Left ventricle myocardium superior (tissue), 1 donor: ENCODE data around the gene LMTK2. TPM values are rescaled to one million over a fixed set of nuclear protein-coding genes. Genes with fewer than 3 reads are reported as not detected.
A peak's percentile ranks its signal among the peaks of the same experiment; 100 is the strongest.

Experiments
- ATAC-seq: fragments of 200-7000 bp; cut with Tn5 transposase; one replicate; pipeline ENCODE4 v1.9.1; 2020; ENCODE audit warnings: mild to moderate bottlenecking, moderate library complexity
- DNase-seq: peaks from one replicate; pipeline ENCODE4 v3.0.0-alpha.2; 2020
- intact Hi-C: fragments of 100-400 bp; cut with micrococcal nuclease; formaldehyde crosslinking; loops from one replicate; pipeline ENCODE4 v1.11.0; 2022
- total RNA-seq: library from RNA; stranded (reverse); fragmentation: NEBNext Ultra II Directional; extraction: Animal tissue kit (Norgen Biotek cat#: 25700); gene quantifications from one replicate; pipeline ENCODE4 v1.2.1, GENCODE V29; 2021
- donor health status: DM: no; HTN: yes; CAD: no; lungs with severe emphysema.

The LMTK2 gene
- total RNA-seq, 1 donor from 2014 or later, result 24.7 TPM

DNA sequence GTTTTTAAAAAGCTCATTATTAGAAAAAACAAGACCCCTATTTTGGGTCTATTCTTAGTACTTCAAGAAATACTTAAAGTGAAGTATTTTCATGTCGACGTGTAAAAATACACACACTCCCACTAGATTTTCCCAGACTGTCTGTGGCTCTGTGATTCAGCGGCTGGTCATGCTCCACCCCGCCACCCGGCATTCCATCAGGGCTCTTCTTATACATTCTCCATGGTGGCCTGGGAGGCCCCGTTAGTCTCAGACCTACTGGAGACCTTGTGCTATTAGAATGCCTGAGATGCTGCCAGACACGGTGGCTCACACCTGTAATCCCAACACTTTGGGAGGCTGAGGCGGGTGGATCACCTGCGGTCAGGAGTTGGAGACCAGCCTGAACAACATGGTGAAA lies 132.3 kb downstream of the LMTK2 start:
- ATAC-seq (no peak), DNase-seq (no peak)
- intact Hi-C loops, result no loop called here

GRCh38 chr7:98240961-98241673 lies 134.5 kb downstream of the LMTK2 start:
- intact Hi-C loops, result no loop called here
- peak; percentile 57 for ATAC-seq
- peak; percentile 61 for DNase-seq

DNA sequence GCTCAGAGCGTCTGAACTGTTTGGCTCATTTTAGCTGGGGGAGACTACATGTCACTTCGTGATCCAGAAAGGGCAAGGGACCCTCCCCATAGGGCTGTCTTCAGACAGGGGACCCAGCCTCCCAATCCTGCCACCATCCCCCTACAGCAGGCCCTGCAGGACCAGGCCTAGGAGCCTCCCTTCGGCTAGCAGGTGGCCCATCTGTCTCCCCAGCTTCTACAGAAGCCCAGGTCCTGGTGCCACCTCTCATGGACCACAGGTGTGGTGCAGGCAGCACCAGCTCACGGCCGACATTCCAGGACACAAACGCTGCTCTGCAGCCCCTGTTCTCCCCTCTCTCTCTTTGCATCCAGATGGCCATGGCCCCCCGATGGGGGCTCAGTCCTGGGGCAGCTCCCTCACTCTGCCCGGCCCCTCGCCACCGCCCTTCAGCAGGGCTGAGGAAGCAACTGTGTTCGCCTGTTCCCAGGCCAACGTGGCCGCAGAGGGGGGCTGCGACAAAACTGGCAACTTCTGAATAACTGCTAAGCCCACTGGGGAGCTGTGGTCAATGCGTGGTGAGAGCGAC lies 135.1 kb downstream of the LMTK2 start:
- intact Hi-C loops, result no loop called here
- DNase-seq (no peak), ATAC-seq (no peak)

DNA sequence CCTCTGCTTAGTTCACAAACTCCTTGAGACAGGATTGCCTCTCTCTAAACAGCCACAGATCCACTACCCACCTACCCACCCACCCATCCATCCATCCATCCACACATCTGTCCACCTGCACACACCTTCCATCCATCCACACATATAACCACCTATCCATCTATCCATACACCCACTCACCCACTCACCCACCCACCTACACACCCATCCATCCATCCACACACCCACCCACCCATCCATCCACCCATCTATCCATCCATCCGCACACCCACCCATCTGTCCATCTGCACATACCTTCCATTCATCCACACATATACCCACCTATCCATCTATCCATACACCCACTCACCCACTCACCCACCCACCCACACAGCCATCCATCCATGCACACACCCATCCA lies 135.7 kb downstream of the LMTK2 start:
- no peak for ATAC-seq
- intact Hi-C loops, result no loop called here
- no peak for DNase-seq

- DNase-seq (no peak), ATAC-seq (no peak)
- intact Hi-C loops, result no loop called here
Observed at GRCh38 chr7:98242934-98243333, 136.3 kb downstream of the LMTK2 start.

- intact Hi-C loops, result no loop called here
- no peak for DNase-seq
- no peak for ATAC-seq
Observed at GRCh38 chr7:98244871-98245270, 138.2 kb downstream of the LMTK2 start.

- intact Hi-C loops, result no loop called here
- DNase-seq, result no peak
Observed at GRCh38 chr7:98248156-98248555, 141.5 kb downstream of the LMTK2 start.

GRCh38 chr7:98249106-98249505 lies 142.4 kb downstream of the LMTK2 start:
- ATAC-seq (no peak), DNase-seq (no peak)
- intact Hi-C loops, result no loop called here

More at GRCh38 chr7:98248156-98248555, 141.5 kb downstream of the LMTK2 start:
- no peak for ATAC-seq

- ATAC-seq, result no peak
- intact Hi-C loops, result no loop called here
- no peak for DNase-seq
Observed at GRCh38 chr7:98250789-98251188, 144.1 kb downstream of the LMTK2 start.

DNA sequence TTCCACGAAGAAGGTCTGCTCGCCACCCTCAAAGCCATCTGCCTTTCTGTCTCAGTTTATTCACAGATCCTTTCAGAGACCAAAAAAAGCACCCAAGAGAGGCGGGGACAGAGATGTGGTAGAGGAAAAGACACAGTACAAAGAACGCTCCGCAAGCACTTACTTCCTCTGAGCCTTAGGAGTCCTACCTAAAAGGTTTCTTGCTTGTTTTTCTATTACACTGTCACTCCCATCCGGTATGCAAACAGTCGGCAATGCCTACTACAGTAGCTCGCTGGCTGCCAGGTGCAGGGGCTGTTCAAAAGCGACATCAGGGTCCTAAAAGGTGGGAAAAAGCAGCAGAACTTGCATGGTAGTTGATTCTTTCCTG lies 144.6 kb downstream of the LMTK2 start:
- DNase-seq (no peak), ATAC-seq (no peak)
- intact Hi-C loops, result no loop called here

- peak; percentile 98 for DNase-seq
- intact Hi-C loops, result no loop called here
- peak; percentile 99 for ATAC-seq
Observed at GRCh38 chr7:98251601-98252424, 145.2 kb downstream of the LMTK2 start, which contains the start of gene TECPR1. TSS of gene TECPR1 (minus strand) at chr7:98252232. CDS start at chr7:98246146, 6,086 bp downstream.

DNA sequence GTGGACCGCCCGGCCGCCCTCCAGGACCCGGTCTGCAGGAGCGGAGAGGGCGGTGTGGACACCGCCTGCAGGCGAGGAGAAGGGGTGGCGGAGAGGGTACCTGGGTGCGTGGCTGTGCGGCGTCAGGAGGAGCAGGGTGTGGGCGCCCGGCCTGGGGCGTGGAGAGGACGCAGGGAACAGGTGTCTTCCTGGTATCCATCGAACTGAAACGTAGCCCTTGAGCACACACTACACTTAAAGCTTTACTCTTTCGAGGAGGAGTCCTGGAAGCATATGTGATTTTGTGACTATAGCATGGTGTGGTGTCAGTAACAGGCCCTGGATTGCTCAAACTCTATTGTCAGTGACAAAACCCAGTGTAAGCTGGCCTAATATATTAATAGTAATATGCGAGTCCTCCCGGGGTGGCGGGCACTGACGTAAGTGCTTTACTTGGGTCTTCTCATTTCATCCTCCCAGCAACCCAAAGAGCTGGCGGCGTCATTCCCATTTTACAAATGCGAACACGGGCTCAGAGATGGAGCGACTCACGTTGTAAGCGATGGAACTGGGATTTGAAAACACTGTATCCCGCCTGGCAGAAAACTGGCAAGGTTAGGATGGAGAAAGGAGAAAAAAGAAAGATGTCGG lies 145.9 kb downstream of the LMTK2 start:
- DNase-seq, result no peak
- intact Hi-C loops, result no loop called here

DNA sequence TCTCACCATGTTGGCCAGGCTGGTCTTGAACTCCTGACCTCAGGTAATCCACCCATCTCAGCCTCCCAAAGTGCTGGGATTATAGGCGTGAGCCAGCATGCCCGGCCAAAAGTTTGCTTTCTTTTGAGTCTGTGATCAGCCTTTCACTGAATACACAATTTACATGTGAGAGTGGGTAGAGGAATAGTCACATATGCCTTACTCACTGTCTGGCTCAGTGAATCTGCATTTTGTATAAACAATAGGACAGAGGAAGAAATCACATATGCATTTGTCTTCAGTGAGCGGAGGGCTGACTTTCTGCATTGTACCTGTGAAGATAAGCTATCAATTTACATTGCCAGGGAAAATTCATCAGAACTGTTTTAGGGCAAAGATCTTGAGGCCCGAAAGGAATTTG lies 147.9 kb downstream of the LMTK2 start:
- DNase-seq (no peak), ATAC-seq (no peak)
- intact Hi-C loops, result no loop called here

More for the DNA sequence above, 145.9 kb downstream of the LMTK2 start:
- no peak for ATAC-seq

DNA sequence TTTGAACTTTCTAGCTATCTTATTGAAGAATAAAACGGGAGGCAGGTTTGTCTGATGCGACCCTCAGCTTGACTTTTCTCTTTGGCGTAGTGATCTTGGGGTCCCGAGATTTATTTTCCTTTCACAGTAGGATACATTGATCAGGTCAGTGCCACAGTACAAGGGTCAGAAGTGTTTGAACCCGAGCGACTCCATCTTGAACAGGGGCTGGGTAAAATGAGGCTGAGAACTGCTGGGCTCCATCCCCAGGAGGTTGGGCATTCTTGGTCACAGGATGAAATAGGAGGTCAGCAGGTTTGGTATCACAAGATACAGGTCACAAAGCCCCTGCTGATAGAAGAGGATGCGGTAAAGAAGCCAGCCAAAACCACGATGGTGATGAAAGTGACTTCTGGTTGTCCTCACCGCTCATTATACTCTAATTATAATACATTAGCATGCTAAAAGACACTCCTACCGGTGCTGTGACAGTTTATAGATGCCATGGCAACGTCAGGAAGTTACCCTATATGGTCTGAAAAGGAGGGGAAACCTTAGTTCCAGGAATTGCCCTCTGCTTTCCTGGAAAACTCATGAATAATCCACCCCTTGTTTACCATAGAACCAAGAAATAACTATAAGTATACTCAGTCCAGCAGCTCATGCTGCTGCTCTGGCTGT lies 148.4 kb downstream of the LMTK2 start:
- ATAC-seq (no peak), DNase-seq (no peak)
- intact Hi-C loops, result no loop called here

DNA sequence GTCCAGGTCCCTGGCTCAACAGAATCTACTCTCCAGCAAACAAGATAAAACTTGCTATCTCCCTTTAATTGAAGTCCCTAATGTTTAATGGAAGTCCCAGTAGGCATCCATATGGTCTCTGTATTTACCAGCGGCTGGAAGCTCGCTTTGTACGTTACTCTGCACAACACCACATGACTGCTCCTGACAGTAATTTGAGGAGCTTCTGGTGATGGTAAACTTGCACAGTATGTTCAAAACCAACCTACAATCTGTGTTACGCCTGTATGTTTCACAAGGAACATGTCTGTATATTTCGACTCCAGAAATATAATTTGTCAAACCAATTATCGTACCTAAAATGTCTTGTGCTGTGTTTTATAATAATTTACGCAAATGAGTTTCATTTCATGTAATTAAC lies 149.8 kb downstream of the LMTK2 start:
- intact Hi-C loops, result no loop called here
- DNase-seq (no peak), ATAC-seq (no peak)

DNA sequence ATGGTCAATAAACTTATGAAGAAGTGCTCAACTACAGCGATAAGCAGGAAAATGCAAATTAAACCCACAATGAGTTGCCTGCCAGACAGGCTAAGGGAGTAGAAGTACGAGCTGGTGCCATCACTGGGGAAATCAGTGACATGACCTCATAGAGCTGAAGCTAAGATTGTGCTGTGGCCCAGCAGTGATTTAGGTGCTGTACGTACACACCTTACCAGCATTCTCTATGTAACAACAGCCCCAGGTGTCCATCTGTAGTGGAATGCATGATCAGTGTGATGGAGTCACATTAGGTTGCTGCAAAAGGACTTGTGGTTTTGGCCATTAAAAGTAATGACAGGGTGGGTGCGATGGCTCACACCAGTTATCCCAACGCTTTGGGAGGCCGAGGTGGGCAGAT lies 151.0 kb downstream of the LMTK2 start:
- DNase-seq, result no peak
- ATAC-seq, result no peak
- intact Hi-C loops, result no loop called here
